Left lung (tissue), 10 donors: ENCODE measurements around the gene NDUFV2. TPM values are rescaled to one million over a fixed set of nuclear protein-coding genes. Genes with fewer than 3 reads are reported as not detected.

Source experiments
- ATAC-seq: fragments of 200-7000 bp; cut with Tn5 transposase; one replicate; pipeline ENCODE4 v1.9.1; 2020; ENCODE audit warnings: moderate library complexity
- DNase-seq, 4 donors: peaks; one replicate each; pipeline ENCODE4 v3.0.0-alpha.2; 2013 to 2020
- H3K27ac ChIP-seq, 2 donors: fragments of 200-600 bp; sonication (generic) in 1 of 2; one replicate each; pipeline versions ENCODE4 v1.5.0 to v1.8.0; 2020 to 2021
- H3K27me3 ChIP-seq, 2 donors: fragments of 200-600 bp; sonication (generic) in 1 of 2; one replicate each; pipeline versions ENCODE4 v1.5.0 to v1.8.0; 2020 to 2021
- H3K36me3 ChIP-seq, 2 donors: fragments of 200-600 bp; sonication (generic) in 1 of 2; one replicate each; pipeline versions ENCODE4 v1.5.0 to v1.8.0; 2020 to 2021
- H3K4me1 ChIP-seq, 2 donors: fragments of 200-600 bp; one replicate each; pipeline ENCODE4 v1.8.0; 2021
- H3K4me3 ChIP-seq, 2 donors: fragments of 200-600 bp; sonication (generic) in 1 of 2; one replicate each; pipeline versions ENCODE4 v1.5.0 to v1.8.0; 2020 to 2021; ENCODE audit warnings: mild to moderate bottlenecking in 1 of 2
- H3K9me3 ChIP-seq, 2 donors: fragments of 200-600 bp; sonication (generic) in 1 of 2; one replicate each; pipeline versions ENCODE4 v1.5.0 to v1.8.0; 2020 to 2021
- CTCF ChIP-seq, 2 donors: fragments of 200-600 bp; sonication (generic) in 1 of 2; IDR thresholded peaks; one replicate each; pipeline versions ENCODE4 v1.5.0 to v1.8.0; 2021; ENCODE audit warnings: antibody characterized with exemption in 2 of 2
- intact Hi-C, 2 donors: fragments of 100-400 bp; cut with DNase I; formaldehyde crosslinking; loops; one replicate each; pipeline versions ENCODE4 v1.11.2 to v1.14.2; 2022
- polyA plus RNA-seq, 6 donors: library from polyadenylated mRNA; unstranded; fragments of 120-200 nt; gene quantifications; one replicate each; pipeline ENCODE4 v1.2.1, GENCODE V29; 2013; ENCODE audit not compliant: insufficient read length in 6 of 6
- total RNA-seq, 2 donors: library from RNA; stranded (reverse); fragmentation: NEBNext Ultra II Directional; extraction: Animal tissue kit (Norgen Biotek cat#: 25700); gene quantifications; one replicate each; pipeline ENCODE4 v1.2.1, GENCODE V29; 2021
- donor health status: DM: no; HTN: yes; CAD: no.
- donor health status: DM: no; HTN: no; CAD: no.

NDUFV2 gene
- total and polyA plus RNA-seq, 8 donors, result 69.1 to 138 (median 93.6) TPM

- intact Hi-C loops, result no loop called here
- Histone ChIP-seq H3K27ac (peak overlapping the region in 1 of 2 donors; percentile 45), H3K36me3 (no peaks in the 10 kb centered on the region), H3K4me3 (no peak overlapping the region), H3K4me1 (peaks cover 6 to 58% of the 10 kb centered on the region in 2 donors), H3K9me3 (no peaks in the 10 kb centered on the region), H3K27me3 (no peaks in the 10 kb centered on the region)
- ATAC-seq (peak; percentile 26), DNase-seq (no peak)
- TF ChIP-seq CTCF (IDR thresholded peaks at IDR 0.05), result no peak
Observed at GRCh38 chr18:9172506-9173127, 70.1 kb downstream of the NDUFV2 start.

GRCh38 chr18:9173770-9174233 is 71.3 kb downstream of the NDUFV2 start:
- no peaks in the 10 kb centered on the region for H3K36me3 ChIP-seq
- intact Hi-C loops, result no loop called here
- no peaks in the 10 kb centered on the region for H3K9me3 ChIP-seq
- H3K4me1 ChIP-seq, result peaks cover 6 to 68% of the 10 kb centered on the region in 2 donors
- H3K4me3 ChIP-seq, result no peak overlapping the region
- ATAC-seq, result no peak
- no peak for DNase-seq
- H3K27me3 ChIP-seq, result no peaks in the 10 kb centered on the region
- peak overlapping the region in 1 of 2 donors; percentile 45 for H3K27ac ChIP-seq
- no peak for TF ChIP-seq CTCF (IDR thresholded peaks at IDR 0.05)

GRCh38 chr18:9174302-9174701 is 71.8 kb downstream of the NDUFV2 start:
- intact Hi-C loops, result no loop called here

GRCh38 chr18:9175115-9175514 is 72.6 kb downstream of the NDUFV2 start:
- intact Hi-C loops, result no loop called here
- TF ChIP-seq CTCF (IDR thresholded peaks at IDR 0.05), result no peak
- Histone ChIP-seq H3K27ac (no peak overlapping the region), H3K4me3 (no peak overlapping the region), H3K9me3 (no peaks in the 10 kb centered on the region), H3K4me1 (peaks cover 6 to 71% of the 10 kb centered on the region in 2 donors), H3K27me3 (no peaks in the 10 kb centered on the region), H3K36me3 (no peaks in the 10 kb centered on the region)
- ATAC-seq (no peak), DNase-seq (no peak)

More at GRCh38 chr18:9174302-9174701, 71.8 kb downstream of the NDUFV2 start:
- no peaks in the 10 kb centered on the region for H3K27me3 ChIP-seq
- no peak for DNase-seq
- peak; percentile 22 for ATAC-seq
- H3K4me3 ChIP-seq, result no peak overlapping the region
- peak overlapping the region in 1 of 2 donors; percentile 45 for H3K27ac ChIP-seq
- no peaks in the 10 kb centered on the region for H3K36me3 ChIP-seq
- TF ChIP-seq CTCF (IDR thresholded peaks at IDR 0.05), result no peak
- no peaks in the 10 kb centered on the region for H3K9me3 ChIP-seq
- peaks cover 6 to 68% of the 10 kb centered on the region in 2 donors for H3K4me1 ChIP-seq

- no peak overlapping the region for H3K4me3 ChIP-seq
- no peaks in the 10 kb centered on the region for H3K36me3 ChIP-seq
- intact Hi-C loops, result no loop called here
- ATAC-seq (peak; percentile 92), DNase-seq (no peak)
- TF ChIP-seq CTCF (IDR thresholded peaks at IDR 0.05), result no peak
- peaks cover 6 to 78% of the 10 kb centered on the region in 2 donors for H3K4me1 ChIP-seq
- H3K27me3 ChIP-seq, result no peaks in the 10 kb centered on the region
- H3K9me3 ChIP-seq, result no peaks in the 10 kb centered on the region
- no peak overlapping the region for H3K27ac ChIP-seq
Observed at GRCh38 chr18:9177031-9177430, 74.5 kb downstream of the NDUFV2 start.
